C4-2B (cell line): Measurements from ENCODE around the gene TMEM125.

Experiments used
- H3K27ac ChIP-seq: fragments of 450-650 bp; 2 replicates; pipeline ENCODE4 v1.5.1; 2017
- ZFX ChIP-seq: fragments of 450-650 bp; IDR thresholded peaks from 2 replicates; pipeline ENCODE4 v1.6.1; 2017
- TF ChIP-seq, protein P1 (sequence below): fragments of 450-650 bp; conservative IDR thresholded peaks from 2 replicates; pipeline ENCODE4 v1.5.1; 2017; ENCODE audit warnings: mild to moderate bottlenecking

Gene TMEM125

DNA sequence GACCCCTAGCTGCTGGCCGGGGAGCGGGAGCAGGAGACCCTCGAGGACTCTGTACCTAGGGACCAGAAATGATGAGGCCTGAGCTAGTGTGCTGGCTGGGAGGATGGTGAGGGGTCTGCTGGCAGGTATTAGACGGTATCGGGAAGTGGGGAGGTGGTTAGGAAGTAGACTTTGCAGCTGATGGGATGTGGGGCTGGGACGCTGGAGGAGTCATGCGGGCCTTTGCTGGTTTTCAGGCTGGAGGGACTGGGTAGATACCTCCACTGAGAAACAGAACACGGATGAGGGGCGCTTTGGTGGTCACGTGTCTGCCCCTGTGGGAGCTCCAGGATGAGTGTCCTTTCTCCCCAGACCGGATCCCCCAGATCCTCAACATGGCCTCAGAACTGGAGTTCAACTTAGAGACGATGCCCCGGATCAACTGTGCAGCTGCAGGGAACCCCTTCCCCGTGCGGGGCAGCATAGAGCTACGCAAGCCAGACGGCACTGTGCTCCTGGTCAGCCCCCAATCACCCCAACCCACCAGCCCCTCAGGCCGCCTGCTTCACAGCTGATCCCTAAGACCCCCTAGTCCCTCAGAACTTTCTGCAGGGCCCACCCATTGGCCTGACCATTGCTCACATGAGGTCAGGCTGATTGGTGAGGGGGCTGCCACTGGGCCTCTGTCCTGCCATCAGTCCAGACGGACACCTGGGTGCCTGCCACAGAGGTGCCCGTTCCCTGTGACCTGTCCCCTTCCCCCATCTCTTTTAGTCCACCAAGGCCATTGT is 39.0 kb downstream of the TMEM125 start:
- TF ChIP-seq ZFX: no peak
- TF ChIP-seq, protein P1, sequence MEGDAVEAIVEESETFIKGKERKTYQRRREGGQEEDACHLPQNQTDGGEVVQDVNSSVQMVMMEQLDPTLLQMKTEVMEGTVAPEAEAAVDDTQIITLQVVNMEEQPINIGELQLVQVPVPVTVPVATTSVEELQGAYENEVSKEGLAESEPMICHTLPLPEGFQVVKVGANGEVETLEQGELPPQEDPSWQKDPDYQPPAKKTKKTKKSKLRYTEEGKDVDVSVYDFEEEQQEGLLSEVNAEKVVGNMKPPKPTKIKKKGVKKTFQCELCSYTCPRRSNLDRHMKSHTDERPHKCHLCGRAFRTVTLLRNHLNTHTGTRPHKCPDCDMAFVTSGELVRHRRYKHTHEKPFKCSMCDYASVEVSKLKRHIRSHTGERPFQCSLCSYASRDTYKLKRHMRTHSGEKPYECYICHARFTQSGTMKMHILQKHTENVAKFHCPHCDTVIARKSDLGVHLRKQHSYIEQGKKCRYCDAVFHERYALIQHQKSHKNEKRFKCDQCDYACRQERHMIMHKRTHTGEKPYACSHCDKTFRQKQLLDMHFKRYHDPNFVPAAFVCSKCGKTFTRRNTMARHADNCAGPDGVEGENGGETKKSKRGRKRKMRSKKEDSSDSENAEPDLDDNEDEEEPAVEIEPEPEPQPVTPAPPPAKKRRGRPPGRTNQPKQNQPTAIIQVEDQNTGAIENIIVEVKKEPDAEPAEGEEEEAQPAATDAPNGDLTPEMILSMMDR: no peak
- no peak overlapping the region for H3K27ac ChIP-seq

DNA sequence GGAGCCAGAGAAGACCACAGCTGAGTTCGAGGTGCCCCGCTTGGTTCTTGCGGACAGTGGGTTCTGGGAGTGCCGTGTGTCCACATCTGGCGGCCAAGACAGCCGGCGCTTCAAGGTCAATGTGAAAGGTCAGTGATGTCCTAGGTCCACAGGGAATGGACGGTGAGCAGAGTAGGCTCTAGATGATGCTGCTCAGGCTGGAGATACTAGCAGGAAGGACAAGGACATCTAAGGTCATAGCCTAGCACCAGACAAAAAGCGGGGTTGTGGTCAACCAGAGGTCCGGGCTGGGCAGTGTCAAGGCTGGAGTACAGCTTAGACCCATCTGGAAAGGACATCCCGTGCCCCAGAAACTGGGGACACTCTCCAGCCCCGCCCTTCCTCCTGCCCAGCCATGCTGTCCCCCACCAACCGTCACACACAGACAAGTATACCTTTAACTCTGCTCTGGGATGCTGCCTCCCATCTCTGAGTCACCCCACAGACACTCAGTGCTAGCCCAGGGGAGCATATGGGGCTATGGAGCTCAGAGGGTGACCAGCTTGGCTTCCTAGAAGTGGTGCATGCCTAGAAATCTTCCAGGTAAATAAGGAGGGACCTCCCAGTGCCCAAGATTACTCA is 39.7 kb downstream of the TMEM125 start:
- no peak overlapping the region for H3K27ac ChIP-seq
- TF ChIP-seq, protein P1: no peak
- no peak for TF ChIP-seq ZFX

DNA sequence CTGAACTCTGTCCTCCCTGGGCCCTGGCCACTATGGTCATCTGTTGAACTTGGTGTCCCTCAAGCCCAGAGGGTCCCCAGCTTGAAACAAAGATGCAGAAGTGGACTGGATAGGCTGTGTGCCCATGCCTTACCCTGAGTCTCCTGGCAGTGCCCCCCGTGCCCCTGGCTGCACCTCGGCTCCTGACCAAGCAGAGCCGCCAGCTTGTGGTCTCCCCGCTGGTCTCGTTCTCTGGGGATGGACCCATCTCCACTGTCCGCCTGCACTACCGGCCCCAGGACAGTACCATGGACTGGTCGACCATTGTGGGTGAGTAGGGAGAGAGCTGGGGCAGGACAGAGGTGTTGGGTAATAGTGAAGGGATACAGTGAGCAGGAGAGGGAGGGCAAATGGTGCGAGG is 41.7 kb downstream of the TMEM125 start:
- H3K27ac ChIP-seq: no peak overlapping the region
- no peak for TF ChIP-seq ZFX
- TF ChIP-seq, protein P1: no peak

DNA sequence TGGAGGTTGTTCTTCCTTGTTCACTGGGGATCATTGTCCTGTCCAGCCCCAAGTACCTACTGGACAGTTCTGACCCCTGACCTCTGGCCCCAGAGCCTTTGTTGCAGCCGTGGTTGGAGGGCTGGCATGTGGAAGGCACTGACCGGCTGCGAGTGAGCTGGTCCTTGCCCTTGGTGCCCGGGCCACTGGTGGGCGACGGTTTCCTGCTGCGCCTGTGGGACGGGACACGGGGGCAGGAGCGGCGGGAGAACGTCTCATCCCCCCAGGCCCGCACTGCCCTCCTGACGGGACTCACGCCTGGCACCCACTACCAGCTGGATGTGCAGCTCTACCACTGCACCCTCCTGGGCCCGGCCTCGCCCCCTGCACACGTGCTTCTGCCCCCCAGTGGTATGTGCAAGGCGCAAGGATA is 42.4 kb downstream of the TMEM125 start:
- TF ChIP-seq, protein P1: no peak
- no peak for TF ChIP-seq ZFX
- H3K27ac ChIP-seq: no peak overlapping the region

DNA sequence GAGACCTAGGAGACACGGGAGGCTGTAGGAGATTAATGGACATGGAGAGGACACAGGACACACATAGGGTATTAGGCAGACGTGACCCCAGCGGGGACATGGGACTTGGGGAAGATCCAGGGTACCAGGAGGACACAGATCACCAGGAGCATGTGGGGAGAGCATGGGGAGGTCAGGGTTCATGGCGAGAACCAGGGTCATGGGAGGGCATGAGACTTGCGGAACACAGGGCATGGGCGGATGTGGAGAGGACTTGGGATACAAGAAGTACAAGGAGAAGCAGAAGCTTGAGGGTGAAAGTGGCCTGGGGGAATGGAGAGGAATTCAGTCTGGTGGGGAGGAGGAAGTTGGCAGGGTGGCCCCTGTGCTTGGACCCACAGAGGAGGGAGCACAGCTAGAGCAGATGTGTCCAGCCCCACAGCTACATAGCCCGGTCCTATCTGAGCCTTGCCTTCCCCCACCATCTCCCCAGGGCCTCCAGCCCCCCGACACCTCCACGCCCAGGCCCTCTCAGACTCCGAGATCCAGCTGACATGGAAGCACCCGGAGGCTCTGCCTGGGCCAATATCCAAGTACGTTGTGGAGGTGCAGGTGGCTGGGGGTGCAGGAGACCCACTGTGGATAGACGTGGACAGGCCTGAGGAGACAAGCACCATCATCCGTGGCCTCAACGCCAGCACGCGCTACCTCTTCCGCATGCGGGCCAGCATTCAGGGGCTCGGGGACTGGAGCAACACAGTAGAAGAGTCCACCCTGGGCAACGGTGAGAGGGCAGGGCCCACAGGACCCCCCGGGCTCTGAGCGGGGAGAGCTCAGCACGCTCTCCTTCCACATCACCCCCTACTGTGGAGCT is 43.1 kb downstream of the TMEM125 start:
- H3K27ac ChIP-seq: no peak overlapping the region
- no peak for TF ChIP-seq ZFX
- TF ChIP-seq, protein P1: no peak

DNA sequence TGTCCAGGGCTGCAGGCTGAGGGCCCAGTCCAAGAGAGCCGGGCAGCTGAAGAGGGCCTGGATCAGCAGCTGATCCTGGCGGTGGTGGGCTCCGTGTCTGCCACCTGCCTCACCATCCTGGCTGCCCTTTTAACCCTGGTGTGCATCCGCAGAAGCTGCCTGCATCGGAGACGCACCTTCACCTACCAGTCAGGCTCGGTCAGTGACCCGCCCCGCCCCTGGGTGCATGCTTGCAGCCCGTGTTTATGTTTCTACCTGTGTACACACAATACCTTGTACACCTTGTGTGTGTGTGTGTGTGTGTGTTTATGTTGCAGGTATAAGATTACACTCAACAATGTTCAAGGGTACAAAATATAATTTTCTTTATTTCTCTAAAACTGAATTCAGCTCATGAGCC is 44.0 kb downstream of the TMEM125 start:
- TF ChIP-seq, protein P1: no peak
- TF ChIP-seq ZFX: no peak

DNA sequence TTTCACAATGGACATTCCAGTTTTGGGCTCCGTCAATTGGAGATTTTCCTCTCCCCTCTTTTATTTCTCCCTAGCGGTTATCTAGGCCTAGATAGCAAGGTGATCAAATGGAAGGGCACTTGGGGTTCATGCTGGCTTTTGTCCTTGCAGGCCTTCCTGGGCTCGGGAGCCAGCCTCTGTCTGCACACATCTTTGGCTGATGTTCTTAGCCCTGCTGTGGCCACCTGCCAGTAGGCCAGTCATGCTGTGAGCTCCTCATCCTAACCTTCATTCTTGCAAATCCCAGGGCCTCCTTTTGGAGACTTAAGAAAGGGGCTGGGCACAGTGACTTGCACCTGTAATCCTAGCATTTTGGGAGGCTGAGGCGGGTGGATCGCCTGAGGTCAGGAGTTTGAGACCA is 44.5 kb downstream of the TMEM125 start:
- TF ChIP-seq ZFX: no peak
- TF ChIP-seq, protein P1: no peak
- H3K27ac ChIP-seq: no peak overlapping the region

More for the DNA sequence above, 44.0 kb downstream of the TMEM125 start:
- H3K27ac ChIP-seq: no peak overlapping the region
